AML-193 (cell line): ENCODE measurements around the gene NIPBL.
"Not testable (repeated sequence)": the region's sequence is repeated elsewhere in the genome, so short reads cannot be mapped to it uniquely, and the experiment has no call there.

ENCODE experiments used
- DNase-seq, 2 experiments: peaks; one replicate each; lab custom pipeline; 2025; lab: John Stamatoyannopoulos, UW

Gene NIPBL

GRCh38 chr5:36877667-36878391, 1.3 kb downstream of the NIPBL start:
- DNase-seq = peak; percentile 16 to 18

DNA sequence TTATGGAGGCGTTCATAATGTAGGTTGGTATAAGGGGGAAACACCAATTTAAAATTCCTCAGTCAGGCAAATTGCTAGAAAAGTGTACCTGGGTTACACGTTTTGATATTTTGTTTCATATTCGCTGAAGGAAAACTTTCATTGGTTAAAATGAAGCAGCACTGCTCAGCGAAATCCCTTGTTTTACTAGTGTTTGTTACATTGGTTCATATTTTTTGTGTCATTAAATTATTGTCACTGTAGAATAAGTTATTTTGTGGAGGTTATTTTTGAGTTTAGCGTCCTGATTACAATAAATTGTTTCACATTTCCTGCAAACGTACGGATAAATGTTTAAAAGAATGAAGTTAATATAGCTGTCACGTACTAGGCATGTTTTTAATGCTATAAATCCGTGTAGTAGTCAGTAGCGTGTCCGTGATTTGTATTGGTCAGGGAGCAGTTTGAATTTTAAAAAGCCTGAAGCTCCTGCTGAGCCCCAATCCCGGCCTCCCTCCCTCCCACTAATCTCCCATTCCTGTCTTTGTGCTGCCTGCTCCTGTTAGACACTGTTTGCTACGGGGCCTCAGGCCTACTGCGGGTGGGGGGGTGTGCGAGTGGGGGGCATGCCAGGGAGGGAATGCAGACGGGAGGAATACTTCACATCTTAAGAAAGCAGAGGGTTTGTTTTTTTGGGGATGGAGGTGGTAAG, 2.0 kb downstream of the NIPBL start:
- DNase-seq = no peak

DNA sequence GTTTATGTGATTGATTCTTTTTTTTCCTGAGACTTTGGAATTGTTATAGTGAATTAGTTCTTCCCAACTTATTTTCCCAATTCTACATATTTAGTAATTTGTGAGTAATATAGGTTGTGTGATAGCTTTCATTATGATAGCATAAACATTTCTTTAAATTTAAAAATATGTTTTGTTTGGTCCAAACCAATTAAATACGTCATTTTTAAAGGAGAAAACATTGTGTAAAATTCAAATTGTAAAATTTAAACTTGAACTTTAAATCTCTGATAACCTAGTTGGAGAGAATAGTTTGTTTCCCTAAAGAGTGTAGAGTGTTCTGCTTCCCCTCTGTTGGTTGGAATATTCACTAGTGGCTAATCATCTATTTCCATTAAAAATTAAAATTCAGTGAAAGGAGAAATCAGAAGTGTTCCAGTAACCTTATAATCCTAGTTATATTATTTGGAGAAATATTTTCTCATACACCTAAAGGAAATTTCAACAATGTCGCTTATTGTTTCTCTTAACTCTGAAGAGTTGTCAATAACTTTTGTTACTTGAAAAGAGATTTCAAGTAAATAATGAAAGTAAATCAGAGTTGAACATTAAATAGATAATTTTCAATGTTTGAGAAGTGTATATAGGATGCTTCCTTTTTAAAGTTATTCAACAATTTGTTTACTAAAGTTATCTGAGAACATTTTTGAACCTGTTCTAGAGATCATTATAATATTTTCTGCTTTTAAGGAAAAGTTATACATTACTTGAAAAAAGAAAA, 2.9 kb downstream of the NIPBL start:
- no peak for DNase-seq

- DNase-seq = peak in 1 of 2 experiments; percentile 9
Measured at GRCh38 chr5:36880761-36881160, 4.2 kb downstream of the NIPBL start.

DNA sequence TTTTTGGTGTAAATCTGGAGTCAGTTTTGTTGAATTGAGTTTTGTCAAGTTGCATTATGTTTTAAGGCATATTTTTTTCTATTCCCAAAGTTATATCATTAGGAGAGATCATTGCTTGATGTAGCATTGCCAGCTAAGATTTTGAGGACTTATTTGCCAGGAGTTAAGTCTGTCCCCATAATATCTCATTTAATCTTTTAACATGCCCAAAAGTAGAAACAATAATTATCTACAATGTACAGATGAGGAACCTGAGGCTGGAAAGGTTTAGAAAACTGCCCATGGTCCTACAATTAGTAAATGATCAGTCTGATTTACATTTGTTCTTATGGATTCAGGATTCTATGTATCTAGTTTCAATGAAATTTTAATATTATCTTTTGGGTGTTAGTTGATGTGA, 4.7 kb downstream of the NIPBL start:
- no peak for DNase-seq

GRCh38 chr5:36881807-36882206, 5.2 kb downstream of the NIPBL start:
- no peak for DNase-seq

- DNase-seq = peak in 1 of 2 experiments; percentile 28
Measured at GRCh38 chr5:36882250-36882649, 5.7 kb downstream of the NIPBL start.

- DNase-seq = no peak
Measured at GRCh38 chr5:36883894-36884462, 7.4 kb downstream of the NIPBL start.

DNA sequence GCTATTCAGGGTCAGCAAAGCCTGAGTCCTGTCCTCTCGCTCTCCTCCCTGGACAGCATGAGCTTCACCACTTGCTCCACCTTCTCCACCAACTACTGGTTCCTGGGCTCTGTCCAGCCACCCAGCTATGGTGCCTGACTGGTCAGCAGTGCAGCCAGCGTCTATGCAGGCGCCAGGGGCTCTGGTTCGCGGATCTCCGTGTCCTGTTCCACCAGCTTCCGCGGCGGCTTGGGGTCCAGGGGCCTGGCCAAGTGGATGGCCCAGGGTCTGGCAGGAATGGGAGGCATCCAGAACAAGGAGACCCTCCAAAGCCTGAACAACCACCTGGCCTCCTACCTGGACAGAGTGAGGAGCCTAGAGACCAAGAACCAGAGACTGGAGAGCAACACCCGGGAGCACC, 8.6 kb downstream of the NIPBL start:
- DNase-seq = no peak

DNA sequence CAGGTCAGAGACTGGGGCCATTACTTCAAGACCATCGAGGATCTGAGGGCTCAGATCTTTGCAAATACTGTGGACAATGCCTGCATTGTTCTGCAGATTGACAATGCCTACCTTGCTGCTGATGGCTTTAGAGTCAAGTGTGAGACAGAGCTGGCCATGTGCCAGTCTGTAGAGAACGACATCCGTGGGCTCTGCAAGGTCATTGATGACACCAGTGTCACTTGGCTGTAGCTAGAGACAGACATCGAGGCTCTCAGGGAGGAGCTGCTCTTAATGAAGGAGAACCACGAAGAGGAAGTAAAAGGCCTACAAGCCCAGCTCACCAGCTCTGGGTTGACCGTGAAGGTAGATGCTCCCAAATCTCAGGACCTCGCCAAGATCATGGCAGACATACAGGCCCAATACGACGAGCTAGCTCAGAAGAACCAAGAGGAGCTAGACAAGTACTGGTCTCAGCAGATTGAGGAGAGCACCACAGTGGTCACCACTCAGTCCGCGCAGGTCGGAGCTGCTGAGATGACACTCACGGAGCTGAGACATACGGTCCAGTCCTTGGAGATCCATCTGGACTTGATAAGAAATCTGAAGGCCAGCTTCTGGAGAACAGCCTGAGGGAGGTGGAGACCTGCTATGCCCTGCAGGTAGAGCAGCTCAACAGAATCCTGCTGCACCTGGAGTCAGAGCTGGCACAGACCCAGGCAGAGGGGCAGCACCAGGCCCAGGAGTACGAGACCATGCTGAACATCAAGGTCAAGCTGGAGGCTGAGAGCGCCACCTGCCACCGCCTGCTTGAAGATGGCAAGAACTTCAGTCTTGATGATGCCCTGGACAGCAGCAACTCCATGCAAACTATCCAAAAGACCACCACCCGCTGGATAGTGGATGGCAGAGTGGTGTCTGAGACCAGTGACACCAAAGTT, 9.3 kb downstream of the NIPBL start:
- DNase-seq = no peak

GRCh38 chr5:36886791-36887190, 10.2 kb downstream of the NIPBL start:
- no peak for DNase-seq

GRCh38 chr5:36887532-36887931, 11.0 kb downstream of the NIPBL start:
- DNase-seq = no peak

DNA sequence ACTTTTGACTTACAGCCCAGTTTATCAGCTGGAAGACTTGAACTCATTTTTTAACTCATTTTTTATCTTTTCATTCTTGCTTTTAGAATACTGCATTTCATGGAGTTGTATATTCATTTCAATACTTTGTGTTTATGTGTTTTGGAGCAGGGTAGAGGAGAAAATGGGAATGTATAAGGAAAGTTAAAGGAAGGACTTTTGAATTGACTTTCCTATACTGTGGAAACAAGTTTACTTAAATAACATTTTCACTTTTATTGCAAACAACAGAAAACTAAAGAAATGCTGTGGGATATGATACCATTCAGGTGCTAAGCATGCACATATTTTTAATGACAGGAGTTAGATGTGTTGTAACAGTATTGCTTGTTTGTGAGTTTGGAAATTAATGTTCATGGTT, 11.7 kb downstream of the NIPBL start:
- DNase-seq = no peak

DNA sequence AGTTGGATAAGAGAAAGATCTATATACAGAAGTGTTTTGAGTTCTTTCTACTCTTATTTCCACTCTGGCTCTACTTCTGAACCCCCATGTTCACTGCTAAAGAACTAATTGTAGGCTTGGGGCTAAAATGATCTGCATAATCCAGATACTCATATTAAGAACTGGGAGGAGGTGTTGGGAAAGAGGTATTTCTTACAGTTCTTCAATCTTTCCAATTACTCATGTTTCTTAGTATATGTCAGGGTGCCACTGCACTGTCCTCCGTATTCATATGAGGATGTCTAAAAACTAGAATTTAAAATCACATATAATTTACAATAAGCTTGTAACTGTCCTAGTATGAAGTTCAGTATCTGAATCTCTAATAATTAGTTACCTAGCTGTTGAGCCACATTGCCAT, 12.7 kb downstream of the NIPBL start:
- no peak for DNase-seq

DNA sequence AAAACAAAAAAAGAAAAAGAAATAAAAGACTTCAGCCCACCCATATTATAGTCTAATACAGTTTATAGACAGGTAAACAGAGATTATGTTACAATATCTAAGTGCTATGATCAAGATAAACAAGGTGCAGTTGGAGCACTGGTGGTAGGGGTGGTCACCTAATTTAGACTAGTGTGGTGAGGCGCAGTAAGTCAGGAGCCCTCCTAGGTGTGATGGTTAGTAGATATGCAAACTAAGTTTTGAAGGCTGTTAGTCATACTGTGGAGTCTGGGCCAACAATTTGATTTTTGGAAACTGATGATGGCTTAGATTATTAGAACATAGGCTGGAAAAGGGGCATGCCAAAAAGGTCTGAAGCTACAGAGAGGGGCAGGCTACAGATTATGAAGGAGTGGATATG, 14.7 kb downstream of the NIPBL start:
- DNase-seq = no peak

DNA sequence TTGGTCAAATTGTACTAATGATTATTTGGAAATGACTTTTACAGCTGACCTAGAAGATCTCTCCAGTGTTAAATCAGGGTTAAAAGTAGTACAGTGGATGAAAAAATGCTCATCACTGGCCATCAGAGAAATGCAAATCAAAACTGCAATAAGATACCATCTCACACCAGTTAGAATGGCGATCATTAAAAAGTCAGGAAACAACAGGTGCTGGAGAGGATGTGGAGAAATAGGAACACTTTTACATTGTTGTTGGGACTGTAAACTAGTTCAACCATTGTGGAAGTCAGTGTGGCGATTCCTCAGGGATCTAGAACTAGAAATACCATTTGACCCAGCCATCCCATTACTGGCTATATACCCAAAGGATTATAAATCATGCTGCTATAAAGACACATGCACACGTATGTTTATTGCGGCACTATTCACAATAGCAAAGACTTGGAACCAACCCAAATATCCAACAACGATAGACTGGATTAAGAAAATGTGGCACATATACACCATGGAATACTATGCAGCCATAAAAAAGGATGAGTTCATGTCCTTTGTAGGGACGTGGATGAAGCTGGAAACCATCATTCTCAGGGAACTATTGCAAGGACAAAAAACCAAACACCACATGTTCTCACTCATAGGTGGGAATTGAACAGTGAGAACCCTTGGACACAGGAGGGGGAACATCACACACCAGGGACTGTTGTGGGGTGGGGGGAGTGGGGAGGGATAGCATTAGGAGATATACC, 15.7 kb downstream of the NIPBL start:
- DNase-seq = not testable (repeated sequence)

DNA sequence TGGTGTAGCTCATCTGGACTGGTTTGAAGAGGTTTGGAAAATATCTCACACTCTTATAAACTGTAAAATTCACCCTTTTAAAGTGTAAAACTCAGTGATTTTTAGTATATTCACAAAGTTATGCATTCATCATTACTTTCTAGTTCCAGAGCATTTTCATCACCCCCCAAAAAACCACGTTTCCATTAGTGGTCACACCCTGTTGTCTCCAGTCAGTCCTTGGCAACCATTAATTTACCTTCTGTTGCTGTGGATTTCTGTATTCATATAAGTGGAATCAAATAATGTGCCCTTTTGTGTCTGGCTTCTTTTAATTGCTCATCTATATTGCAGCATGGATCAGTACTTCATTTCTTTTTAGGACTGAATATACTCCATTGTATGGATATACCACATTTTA, 18.4 kb downstream of the NIPBL start:
- DNase-seq = no peak

GRCh38 chr5:36896476-36896875, 19.9 kb downstream of the NIPBL start:
- no peak for DNase-seq

GRCh38 chr5:36897616-36898015, 21.0 kb downstream of the NIPBL start:
- DNase-seq = no peak

GRCh38 chr5:36899860-36900259, 23.3 kb downstream of the NIPBL start:
- no peak for DNase-seq

GRCh38 chr5:36900283-36900682, 23.7 kb downstream of the NIPBL start:
- DNase-seq = peak; percentile 19 to 32
